ENCODE data around the gene TSHR. TPM values are rescaled to one million over a fixed set of nuclear protein-coding genes. Genes with fewer than 3 reads are reported as not detected.

The TSHR gene
- total RNA-seq, 1 donor from 2014 or later = not detected

DNA sequence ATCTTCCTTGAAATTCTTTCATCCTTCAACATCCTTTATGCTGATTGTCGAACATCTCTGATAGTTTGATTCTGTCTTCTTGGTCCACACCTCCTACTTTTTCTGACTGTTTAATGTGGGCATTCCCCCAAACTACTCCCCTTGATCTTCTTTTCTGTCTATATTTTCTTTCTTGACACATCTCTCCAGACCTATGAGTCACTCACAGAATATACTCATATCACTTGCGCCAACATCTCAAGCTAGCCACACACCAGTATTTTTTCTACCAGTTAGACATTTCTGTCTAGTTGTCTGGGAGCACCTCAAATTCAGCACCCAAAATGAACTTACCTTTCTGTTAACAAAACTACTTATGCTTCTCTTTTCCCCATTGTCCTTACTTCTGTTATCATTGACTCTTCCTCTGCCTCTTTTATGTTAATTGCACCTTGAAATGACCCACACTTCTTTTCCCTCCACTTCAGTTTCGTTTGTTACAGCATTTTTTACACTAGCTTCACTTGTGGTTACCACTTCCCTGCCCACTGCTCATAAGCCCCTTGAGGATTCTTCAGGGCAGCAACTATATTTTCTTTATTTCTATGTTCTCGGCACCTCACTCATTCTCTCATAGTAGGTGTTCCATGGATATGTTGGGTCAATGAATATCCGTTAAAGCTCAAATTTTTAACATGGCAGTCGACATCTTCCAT, 33.5 kb downstream of the TSHR start:
- no peak for DNase-seq (ENCODE audit: low read depth)
- TF ChIP-seq, protein P1, sequence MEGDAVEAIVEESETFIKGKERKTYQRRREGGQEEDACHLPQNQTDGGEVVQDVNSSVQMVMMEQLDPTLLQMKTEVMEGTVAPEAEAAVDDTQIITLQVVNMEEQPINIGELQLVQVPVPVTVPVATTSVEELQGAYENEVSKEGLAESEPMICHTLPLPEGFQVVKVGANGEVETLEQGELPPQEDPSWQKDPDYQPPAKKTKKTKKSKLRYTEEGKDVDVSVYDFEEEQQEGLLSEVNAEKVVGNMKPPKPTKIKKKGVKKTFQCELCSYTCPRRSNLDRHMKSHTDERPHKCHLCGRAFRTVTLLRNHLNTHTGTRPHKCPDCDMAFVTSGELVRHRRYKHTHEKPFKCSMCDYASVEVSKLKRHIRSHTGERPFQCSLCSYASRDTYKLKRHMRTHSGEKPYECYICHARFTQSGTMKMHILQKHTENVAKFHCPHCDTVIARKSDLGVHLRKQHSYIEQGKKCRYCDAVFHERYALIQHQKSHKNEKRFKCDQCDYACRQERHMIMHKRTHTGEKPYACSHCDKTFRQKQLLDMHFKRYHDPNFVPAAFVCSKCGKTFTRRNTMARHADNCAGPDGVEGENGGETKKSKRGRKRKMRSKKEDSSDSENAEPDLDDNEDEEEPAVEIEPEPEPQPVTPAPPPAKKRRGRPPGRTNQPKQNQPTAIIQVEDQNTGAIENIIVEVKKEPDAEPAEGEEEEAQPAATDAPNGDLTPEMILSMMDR (conservative IDR thresholded peaks at IDR 0.05; ENCODE audit: low read depth, low read length) = no peak

DNA sequence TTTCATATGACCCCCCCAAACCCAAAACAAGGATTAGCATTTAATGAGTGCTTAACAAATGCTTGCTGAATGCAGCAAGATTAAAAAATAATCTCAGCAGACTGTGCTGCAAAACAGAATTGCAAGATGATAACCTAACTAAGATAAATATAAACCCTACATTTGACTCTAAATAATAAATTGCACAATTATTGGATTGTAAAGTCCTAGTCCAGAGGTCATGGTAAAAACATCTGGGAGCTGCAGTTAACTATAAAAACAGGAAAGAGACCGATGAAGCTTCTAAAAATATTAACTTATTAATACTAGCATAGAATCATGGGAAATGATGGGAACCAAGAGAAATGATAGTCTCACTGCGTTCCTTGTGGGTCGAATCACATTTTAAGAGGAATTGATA, 37.2 kb downstream of the TSHR start:
- DNase-seq (ENCODE audit: low read depth) = no peak
- TF ChIP-seq, protein P1 (conservative IDR thresholded peaks at IDR 0.05; ENCODE audit: low read depth, low read length) = no peak
- H3K4me3 ChIP-seq (ENCODE audit: low read depth, low read length) = no peak overlapping the region

More for the DNA sequence above, 33.5 kb downstream of the TSHR start:
- no peak overlapping the region for H3K4me3 ChIP-seq (ENCODE audit: low read depth, low read length)

DNA sequence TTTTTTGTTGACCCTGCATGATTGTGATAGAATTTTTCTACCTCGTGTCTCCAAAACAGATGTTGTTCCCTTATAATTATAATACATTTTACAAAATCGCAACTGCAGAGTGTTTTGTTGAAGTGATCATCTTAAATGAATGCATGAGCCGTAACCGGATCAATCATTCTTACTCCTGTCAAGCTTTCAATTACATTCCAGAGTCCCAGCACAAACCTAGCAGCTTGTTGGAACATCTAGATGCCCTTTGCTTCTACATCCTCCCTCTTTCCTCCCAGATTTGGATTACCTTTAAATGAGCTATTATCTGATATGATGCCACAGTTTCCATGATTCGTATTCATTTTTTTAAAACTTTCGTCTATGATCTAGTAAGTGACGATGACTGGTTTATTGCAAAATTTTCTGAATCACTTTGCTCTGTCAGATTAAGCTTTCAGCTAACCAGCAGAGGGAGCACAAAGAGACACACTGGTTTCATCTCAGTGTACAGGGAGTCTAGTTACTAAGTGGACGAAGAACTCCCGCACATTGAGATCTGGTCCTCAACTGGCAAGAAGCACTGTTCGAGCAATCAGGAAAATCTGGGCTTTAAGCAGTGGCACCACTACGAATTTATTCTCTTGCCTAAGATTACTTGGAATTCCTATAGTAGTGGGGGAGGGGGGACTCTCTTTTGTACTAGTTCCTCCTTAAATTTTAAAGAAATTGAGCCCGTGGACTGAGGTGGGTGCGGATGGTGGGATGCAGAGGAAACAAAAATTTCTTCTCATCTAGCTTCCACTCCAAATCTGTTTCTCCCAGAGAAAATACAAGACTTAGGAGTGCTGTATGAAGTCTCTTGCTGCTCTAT, 40.9 kb downstream of the TSHR start:
- peak; percentile 52 for DNase-seq (ENCODE audit: low read depth)
- TF ChIP-seq, protein P1 (conservative IDR thresholded peaks at IDR 0.05; ENCODE audit: low read depth, low read length) = peak; percentile 87
- no peak overlapping the region for H3K4me3 ChIP-seq (ENCODE audit: low read depth, low read length)

DNA sequence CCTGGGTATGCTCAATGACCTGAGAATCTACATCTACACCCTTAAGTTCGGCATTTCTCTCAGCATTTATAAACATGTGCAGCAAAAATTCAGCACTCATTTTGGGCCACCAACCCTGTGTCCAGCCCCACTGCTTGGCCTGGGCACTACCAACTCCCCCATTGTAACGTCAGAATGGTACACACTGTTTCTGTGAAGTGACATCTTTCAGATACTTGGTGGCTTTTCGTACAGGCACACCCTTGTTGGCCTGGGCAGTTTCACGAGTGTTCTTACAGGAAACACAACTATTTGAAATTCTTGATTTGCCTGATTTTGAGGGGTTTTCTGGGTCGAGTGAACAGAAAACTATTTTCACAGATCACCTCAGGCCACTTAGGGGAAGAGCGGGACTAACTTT, 46.0 kb downstream of the TSHR start:
- H3K4me3 ChIP-seq (ENCODE audit: low read depth, low read length) = no peak overlapping the region
- TF ChIP-seq, protein P1 (conservative IDR thresholded peaks at IDR 0.05; ENCODE audit: low read depth, low read length) = no peak
- no peak for DNase-seq (ENCODE audit: low read depth)

DNA sequence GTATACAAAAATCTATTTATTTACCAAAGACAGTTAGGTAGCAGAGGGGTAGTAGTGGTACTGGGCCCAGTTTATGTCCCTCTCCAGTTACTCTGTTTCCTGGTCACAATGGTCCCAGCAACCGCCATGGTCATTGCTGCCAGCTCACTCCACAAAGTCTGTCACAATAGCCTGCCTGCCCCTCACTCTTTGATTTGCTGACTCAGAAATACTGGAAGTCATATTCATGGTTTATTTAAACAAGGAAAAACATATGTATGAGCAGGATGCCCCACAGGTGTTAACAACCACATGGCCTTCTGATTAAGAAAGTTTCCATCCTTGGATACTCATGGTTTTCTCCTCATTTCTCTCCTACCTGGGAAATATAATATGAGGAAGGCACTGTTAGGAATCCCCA, 49.2 kb downstream of the TSHR start:
- TF ChIP-seq, protein P1 (conservative IDR thresholded peaks at IDR 0.05; ENCODE audit: low read depth, low read length) = no peak
- no peak for DNase-seq (ENCODE audit: low read depth)
- H3K4me3 ChIP-seq (ENCODE audit: low read depth, low read length) = no peak overlapping the region

DNA sequence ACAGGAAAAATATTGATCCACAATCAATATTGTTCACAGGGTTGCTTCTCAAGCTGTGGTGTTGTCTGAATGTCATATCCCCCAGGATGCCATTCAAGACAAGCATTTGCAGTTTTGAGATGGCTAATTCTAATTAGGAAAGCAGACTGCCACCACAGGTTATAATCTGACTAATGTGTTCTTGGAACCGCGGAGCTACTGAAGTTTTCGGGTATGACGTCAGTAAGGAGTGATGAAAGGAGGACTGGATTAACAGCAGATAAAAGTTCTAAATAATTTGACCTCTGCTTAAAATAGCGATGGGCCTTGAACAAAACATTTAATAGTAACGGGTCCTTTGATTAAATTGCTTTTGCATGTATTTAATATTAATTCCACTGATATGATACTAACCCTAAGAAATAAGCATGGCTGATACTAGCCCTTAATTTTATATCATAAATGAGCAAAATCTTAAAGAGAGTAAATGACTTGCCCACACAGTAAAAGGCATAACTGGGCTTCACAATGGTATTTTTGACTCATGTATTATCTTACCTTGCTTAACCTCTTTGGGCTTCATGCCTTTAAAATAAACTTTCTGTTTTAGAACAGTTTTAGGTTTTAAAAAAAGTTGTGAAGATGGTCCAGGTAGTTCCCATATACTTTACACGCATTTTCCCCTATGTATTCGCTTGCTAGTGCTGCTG, 50.3 kb downstream of the TSHR start:
- H3K4me3 ChIP-seq (ENCODE audit: low read depth, low read length) = no peak overlapping the region
- no peak for DNase-seq (ENCODE audit: low read depth)
- TF ChIP-seq, protein P1 (conservative IDR thresholded peaks at IDR 0.05; ENCODE audit: low read depth, low read length) = no peak

Measured in epithelial cell of proximal tubule (primary cell).